ENCODE measurements around the gene SERP2. TPM values are rescaled to one million over a fixed set of nuclear protein-coding genes. Genes with fewer than 3 reads are reported as not detected.

SERP2 gene
- total and polyA plus RNA-seq, 9 of the 15 experiments (the other 6 are each of a cell fraction or from before 2014, with no cell fraction given): 0.13 TPM; not detected in 8

GRCh38 chr13:44435142-44435918 lies 61.7 kb downstream of the SERP2 start (continued):
- TF ChIP-seq, protein P1, sequence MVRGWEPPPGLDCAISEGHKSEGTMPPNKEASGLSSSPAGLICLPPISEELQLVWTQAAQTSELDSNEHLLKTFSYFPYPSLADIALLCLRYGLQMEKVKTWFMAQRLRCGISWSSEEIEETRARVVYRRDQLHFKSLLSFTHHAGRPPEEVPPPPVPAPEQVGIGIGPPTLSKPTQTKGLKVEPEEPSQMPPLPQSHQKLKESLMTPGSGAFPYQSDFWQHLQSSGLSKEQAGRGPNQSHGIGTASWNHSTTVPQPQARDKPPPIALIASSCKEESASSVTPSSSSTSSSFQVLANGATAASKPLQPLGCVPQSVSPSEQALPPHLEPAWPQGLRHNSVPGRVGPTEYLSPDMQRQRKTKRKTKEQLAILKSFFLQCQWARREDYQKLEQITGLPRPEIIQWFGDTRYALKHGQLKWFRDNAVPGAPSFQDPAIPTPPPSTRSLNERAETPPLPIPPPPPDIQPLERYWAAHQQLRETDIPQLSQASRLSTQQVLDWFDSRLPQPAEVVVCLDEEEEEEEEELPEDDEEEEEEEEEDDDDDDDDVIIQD (CRISPR knock-in tag; IDR thresholded peaks at IDR 0.05): no peak
- TF ChIP-seq POLR2A (conservative IDR thresholded peaks at IDR 0.05) (peak; percentile 43; the same call in 1 of the 2 replicates), HDAC6 (IDR thresholded peaks at IDR 0.05; ENCODE audit: low read depth, low read length) (no peak), DIDO1 (tag; IDR thresholded peaks at IDR 0.05; ENCODE audit: low read depth) (no peak), ZBTB11 (CRISPR knock-in tag; IDR thresholded peaks at IDR 0.05) (no peak), EWSR1 (IDR thresholded peaks at IDR 0.05; ENCODE audit: borderline replicate concordance, low read depth, partially characterized antibody) (no peak), SMAD3 (CRISPR knock-in tag; conservative IDR thresholded peaks at IDR 0.05) (no peak), JUN (IDR thresholded peaks at IDR 0.05; ENCODE audit: borderline replicate concordance, low read depth, low read length) (no peak), JUN (CRISPR knock-in tag; IDR thresholded peaks at IDR 0.05; ENCODE audit: borderline replicate concordance) (no peak), PTRF (tag; IDR thresholded peaks at IDR 0.05) (no peak), BRD4 (IDR thresholded peaks at IDR 0.05) (no peak), NCOA6 (IDR thresholded peaks at IDR 0.05) (no peak), PHB (CRISPR knock-in tag; IDR thresholded peaks at IDR 0.05) (no peak), CHD1 (IDR thresholded peaks at IDR 0.05; ENCODE audit: low read length) (no peak)
- TF ChIP-seq, protein P2, sequence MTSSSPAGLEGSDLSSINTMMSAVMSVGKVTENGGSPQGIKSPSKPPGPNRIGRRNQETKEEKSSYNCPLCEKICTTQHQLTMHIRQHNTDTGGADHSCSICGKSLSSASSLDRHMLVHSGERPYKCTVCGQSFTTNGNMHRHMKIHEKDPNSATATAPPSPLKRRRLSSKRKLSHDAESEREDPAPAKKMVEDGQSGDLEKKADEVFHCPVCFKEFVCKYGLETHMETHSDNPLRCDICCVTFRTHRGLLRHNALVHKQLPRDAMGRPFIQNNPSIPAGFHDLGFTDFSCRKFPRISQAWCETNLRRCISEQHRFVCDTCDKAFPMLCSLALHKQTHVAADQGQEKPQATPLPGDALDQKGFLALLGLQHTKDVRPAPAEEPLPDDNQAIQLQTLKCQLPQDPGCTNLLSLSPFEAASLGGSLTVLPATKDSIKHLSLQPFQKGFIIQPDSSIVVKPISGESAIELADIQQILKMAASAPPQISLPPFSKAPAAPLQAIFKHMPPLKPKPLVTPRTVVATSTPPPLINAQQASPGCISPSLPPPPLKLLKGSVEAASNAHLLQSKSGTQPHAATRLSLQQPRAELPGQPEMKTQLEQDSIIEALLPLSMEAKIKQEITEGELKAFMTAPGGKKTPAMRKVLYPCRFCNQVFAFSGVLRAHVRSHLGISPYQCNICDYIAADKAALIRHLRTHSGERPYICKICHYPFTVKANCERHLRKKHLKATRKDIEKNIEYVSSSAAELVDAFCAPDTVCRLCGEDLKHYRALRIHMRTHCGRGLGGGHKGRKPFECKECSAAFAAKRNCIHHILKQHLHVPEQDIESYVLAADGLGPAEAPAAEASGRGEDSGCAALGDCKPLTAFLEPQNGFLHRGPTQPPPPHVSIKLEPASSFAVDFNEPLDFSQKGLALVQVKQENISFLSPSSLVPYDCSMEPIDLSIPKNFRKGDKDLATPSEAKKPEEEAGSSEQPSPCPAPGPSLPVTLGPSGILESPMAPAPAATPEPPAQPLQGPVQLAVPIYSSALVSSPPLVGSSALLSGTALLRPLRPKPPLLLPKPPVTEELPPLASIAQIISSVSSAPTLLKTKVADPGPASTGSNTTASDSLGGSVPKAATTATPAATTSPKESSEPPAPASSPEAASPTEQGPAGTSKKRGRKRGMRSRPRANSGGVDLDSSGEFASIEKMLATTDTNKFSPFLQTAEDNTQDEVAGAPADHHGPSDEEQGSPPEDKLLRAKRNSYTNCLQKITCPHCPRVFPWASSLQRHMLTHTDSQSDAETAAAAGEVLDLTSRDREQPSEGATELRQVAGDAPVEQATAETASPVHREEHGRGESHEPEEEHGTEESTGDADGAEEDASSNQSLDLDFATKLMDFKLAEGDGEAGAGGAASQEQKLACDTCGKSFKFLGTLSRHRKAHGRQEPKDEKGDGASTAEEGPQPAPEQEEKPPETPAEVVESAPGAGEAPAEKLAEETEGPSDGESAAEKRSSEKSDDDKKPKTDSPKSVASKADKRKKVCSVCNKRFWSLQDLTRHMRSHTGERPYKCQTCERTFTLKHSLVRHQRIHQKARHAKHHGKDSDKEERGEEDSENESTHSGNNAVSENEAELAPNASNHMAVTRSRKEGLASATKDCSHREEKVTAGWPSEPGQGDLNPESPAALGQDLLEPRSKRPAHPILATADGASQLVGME (CRISPR knock-in tag; IDR thresholded peaks at IDR 0.05): no peak

Data from K562 (cell line).